ENCODE measurements around the gene CFAP97.
"Not testable (repeated sequence)": the region's sequence is repeated elsewhere in the genome, so short reads cannot be mapped to it uniquely, and the experiment has no call there.

The CFAP97 gene

GRCh38 chr4:185218312-185218711 lies 14.5 kb upstream of the CFAP97 start:
- DNase-seq (ENCODE audit: low read depth, low spot score), result no peak
- Histone ChIP-seq H3K9ac (ENCODE audit: insufficient read length) (no peak overlapping the region), H3K27ac (no peak overlapping the region), H3K36me3 (ENCODE audit: insufficient read depth, low read length) (no peaks in the 10 kb centered on the region), H3K9me3 (ENCODE audit: low read depth, low read length) (no peaks in the 10 kb centered on the region), H3K4me3 (no peak overlapping the region)
- TF ChIP-seq FOXP2 (optimal IDR thresholded peaks at IDR 0.05; ENCODE audit: control extremely low read depth, extremely low read length, insufficient read depth) (no peak), EZH2 (IDR thresholded peaks at IDR 0.05) (no peak), POLR2AphosphoS5 (IDR thresholded peaks at IDR 0.05; ENCODE audit: borderline replicate concordance, low read depth, low read length) (no peak)

GRCh38 chr4:185217408-185217975 lies 13.7 kb upstream of the CFAP97 start:
- no peaks in the 10 kb centered on the region for H3K36me3 ChIP-seq (ENCODE audit: insufficient read depth, low read length)
- H3K27ac ChIP-seq, result peak overlapping the region; percentile 35; the same call in 1 of the 2 replicates
- no peak overlapping the region for H3K9ac ChIP-seq (ENCODE audit: insufficient read length)
- no peaks in the 10 kb centered on the region for H3K9me3 ChIP-seq (ENCODE audit: low read depth, low read length)
- TF ChIP-seq POLR2AphosphoS5 (IDR thresholded peaks at IDR 0.05; ENCODE audit: borderline replicate concordance, low read depth, low read length) (no peak), FOXP2 (optimal IDR thresholded peaks at IDR 0.05; ENCODE audit: control extremely low read depth, extremely low read length, insufficient read depth) (no peak), EZH2 (IDR thresholded peaks at IDR 0.05) (no peak)
- DNase-seq (ENCODE audit: low read depth, low spot score), result no peak
- peak overlapping the region; percentile 24; the same call in 1 of the 2 replicates for H3K4me3 ChIP-seq

GRCh38 chr4:185215261-185215660 lies 11.5 kb upstream of the CFAP97 start:
- H3K9me3 ChIP-seq (ENCODE audit: low read depth, low read length), result no peaks in the 10 kb centered on the region
- H3K9ac ChIP-seq (ENCODE audit: insufficient read length), result no peak overlapping the region
- TF ChIP-seq POLR2AphosphoS5 (IDR thresholded peaks at IDR 0.05; ENCODE audit: borderline replicate concordance, low read depth, low read length) (no peak), FOXP2 (optimal IDR thresholded peaks at IDR 0.05; ENCODE audit: control extremely low read depth, extremely low read length, insufficient read depth) (no peak), EZH2 (IDR thresholded peaks at IDR 0.05) (no peak)
- no peak for DNase-seq (ENCODE audit: low read depth, low spot score)
- H3K36me3 ChIP-seq (ENCODE audit: insufficient read depth, low read length), result no peaks in the 10 kb centered on the region
- 0 out of 2 replicates have a peak overlapping the region, but pooled peaks have one; percentile 1 for H3K27ac ChIP-seq
- H3K4me3 ChIP-seq, result no peak overlapping the region

DNA sequence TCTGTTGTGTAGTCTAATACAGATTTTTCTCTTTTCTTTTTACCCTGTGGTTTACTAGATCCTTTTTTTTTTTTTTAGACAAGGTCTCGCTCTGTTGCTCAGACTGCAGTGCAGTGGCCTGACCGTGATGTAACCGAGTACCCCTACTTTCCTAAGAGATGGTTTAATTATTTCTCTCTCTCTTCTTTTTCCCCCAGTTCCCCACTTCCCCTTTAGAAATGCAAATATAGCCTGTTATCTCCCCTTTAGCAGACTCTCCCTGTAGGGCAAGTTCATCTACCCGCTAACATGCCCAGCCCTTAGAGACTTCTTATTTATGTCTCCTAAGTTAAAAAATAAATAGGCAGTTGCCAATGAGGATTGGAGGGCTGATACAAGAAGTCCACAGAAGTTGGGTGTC lies 10.1 kb upstream of the CFAP97 start:
- H3K4me3 ChIP-seq, result no peak overlapping the region
- no peaks in the 10 kb centered on the region for H3K9me3 ChIP-seq (ENCODE audit: low read depth, low read length)
- DNase-seq (ENCODE audit: low read depth, low spot score), result no peak
- no peaks in the 10 kb centered on the region for H3K36me3 ChIP-seq (ENCODE audit: insufficient read depth, low read length)
- no peak for TF ChIP-seq FOXP2 (optimal IDR thresholded peaks at IDR 0.05; ENCODE audit: control extremely low read depth, extremely low read length, insufficient read depth)
- no peak for TF ChIP-seq POLR2AphosphoS5 (IDR thresholded peaks at IDR 0.05; ENCODE audit: borderline replicate concordance, low read depth, low read length)
- TF ChIP-seq EZH2 (IDR thresholded peaks at IDR 0.05), result no peak
- no peak overlapping the region for H3K27ac ChIP-seq
- H3K9ac ChIP-seq (ENCODE audit: insufficient read length), result no peak overlapping the region

- Histone ChIP-seq H3K4me3 (no peak overlapping the region), H3K9ac (ENCODE audit: insufficient read length) (no peak overlapping the region), H3K36me3 (ENCODE audit: insufficient read depth, low read length) (no peaks in the 10 kb centered on the region), H3K9me3 (ENCODE audit: low read depth, low read length) (no peaks in the 10 kb centered on the region), H3K27ac (no peak overlapping the region)
- TF ChIP-seq EZH2 (IDR thresholded peaks at IDR 0.05) (no peak), FOXP2 (optimal IDR thresholded peaks at IDR 0.05; ENCODE audit: control extremely low read depth, extremely low read length, insufficient read depth) (no peak), POLR2AphosphoS5 (IDR thresholded peaks at IDR 0.05; ENCODE audit: borderline replicate concordance, low read depth, low read length) (no peak)
- no peak for DNase-seq (ENCODE audit: low read depth, low spot score)
These were observed 8.8 kb upstream of the CFAP97 start for GRCh38 chr4:185212581-185212980.

DNA sequence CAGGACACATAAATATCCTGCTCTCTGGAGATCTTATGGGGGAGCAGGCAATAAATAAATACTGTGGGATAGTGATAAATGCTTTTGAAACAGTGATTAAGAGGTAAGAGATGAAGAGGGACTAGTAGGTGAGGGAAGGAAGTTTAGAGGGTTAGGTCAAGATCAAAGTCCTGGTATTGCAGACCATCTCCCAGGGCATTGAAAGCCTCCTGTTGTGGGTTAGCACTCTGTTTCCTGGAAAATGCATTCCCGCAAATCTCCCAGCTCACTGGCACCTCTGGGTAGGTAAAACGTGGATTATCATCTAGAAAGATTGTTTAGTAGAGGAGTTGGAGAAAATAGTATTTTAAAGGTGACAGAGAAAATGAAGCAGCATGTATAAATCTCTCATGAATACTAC lies 7.8 kb upstream of the CFAP97 start:
- TF ChIP-seq POLR2AphosphoS5 (IDR thresholded peaks at IDR 0.05; ENCODE audit: borderline replicate concordance, low read depth, low read length) (no peak), FOXP2 (optimal IDR thresholded peaks at IDR 0.05; ENCODE audit: control extremely low read depth, extremely low read length, insufficient read depth) (no peak), EZH2 (IDR thresholded peaks at IDR 0.05) (no peak)
- Histone ChIP-seq H3K36me3 (ENCODE audit: insufficient read depth, low read length) (no peaks in the 10 kb centered on the region), H3K4me3 (peak overlapping the region; percentile 95; the same call in 1 of the 2 replicates), H3K9ac (ENCODE audit: insufficient read length) (no peak overlapping the region), H3K27ac (no peak overlapping the region), H3K9me3 (ENCODE audit: low read depth, low read length) (no peaks in the 10 kb centered on the region)
- no peak for DNase-seq (ENCODE audit: low read depth, low spot score)

- Histone ChIP-seq H3K4me3 (peak overlapping the region; percentile 95), H3K27ac (no peak overlapping the region), H3K36me3 (ENCODE audit: insufficient read depth, low read length) (no peaks in the 10 kb centered on the region), H3K9ac (ENCODE audit: insufficient read length) (peak overlapping the region; percentile 70), H3K9me3 (ENCODE audit: low read depth, low read length) (no peaks in the 10 kb centered on the region)
- TF ChIP-seq EZH2 (IDR thresholded peaks at IDR 0.05), result no peak
- TF ChIP-seq FOXP2 (optimal IDR thresholded peaks at IDR 0.05; ENCODE audit: control extremely low read depth, extremely low read length, insufficient read depth), result no peak
- no peak for TF ChIP-seq POLR2AphosphoS5 (IDR thresholded peaks at IDR 0.05; ENCODE audit: borderline replicate concordance, low read depth, low read length)
- no peak for DNase-seq (ENCODE audit: low read depth, low spot score)
These were observed 7.2 kb upstream of the CFAP97 start for GRCh38 chr4:185211035-185211434.

DNA sequence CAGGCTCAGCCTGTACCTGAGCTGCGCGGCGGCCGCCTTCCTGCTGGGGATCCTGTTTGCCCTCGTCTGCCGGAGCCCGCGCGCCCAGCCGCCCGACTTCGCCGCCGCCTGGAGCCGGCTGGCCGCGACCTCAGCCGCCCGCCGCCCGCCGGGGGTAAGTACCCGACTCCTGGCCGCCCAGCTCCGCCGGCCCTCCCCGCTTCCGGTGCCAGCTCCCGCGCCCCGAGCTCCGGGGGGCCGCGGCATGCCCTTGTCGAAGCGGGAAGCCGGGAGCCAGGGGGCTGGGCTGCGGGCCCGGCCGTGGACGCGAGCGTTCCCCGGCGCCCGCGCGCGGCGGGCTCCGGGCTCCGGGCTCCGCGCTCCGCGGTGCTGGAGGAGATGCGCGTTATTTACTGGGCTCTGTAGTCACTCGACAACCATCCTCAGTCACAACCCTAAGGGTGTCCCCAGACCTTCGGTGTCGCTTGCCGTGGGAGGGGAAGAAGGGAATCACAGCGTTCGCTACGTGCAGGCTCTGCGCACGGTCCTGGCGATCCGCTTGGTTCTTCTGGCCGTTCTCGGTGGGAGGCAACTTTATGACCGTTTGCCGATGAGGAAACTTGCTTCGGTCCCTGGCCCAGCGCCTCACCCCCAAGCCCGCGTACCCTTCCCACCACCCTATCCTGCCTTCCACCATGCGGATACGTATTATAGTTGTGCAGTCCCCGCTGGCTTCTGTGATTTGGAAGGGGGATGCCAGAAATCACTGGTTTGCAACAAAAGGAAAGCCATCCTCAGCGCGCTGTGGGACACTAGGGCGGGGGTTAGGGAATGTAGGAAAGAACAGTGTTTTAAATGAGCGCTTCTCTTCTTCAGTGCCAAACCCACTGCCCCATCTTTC lies 6.5 kb upstream of the CFAP97 start:
- H3K4me3 ChIP-seq, result peak overlapping the region; percentile 95
- TF ChIP-seq EZH2 (IDR thresholded peaks at IDR 0.05) (no peak), FOXP2 (optimal IDR thresholded peaks at IDR 0.05; ENCODE audit: control extremely low read depth, extremely low read length, insufficient read depth) (no peak), POLR2AphosphoS5 (IDR thresholded peaks at IDR 0.05; ENCODE audit: borderline replicate concordance, low read depth, low read length) (no peak)
- no peaks in the 10 kb centered on the region for H3K9me3 ChIP-seq (ENCODE audit: low read depth, low read length)
- no peaks in the 10 kb centered on the region for H3K36me3 ChIP-seq (ENCODE audit: insufficient read depth, low read length)
- no peak for DNase-seq (ENCODE audit: low read depth, low spot score)
- H3K27ac ChIP-seq, result no peak overlapping the region
- H3K9ac ChIP-seq (ENCODE audit: insufficient read length), result peak overlapping the region; percentile 70

DNA sequence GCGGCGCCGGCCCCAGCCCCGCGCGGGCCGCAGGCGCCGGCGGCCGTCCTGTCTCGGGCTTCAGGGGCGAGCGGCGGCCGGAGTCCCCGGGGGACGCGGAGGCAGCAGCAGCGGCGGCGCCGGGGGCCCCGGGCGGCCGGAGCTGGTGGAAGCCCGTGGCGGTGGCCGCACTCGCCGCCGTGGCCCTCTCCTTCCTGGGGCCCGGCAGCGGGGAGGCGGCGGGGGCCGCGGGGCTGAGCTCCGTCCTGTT lies 6.0 kb upstream of the CFAP97 start:
- Histone ChIP-seq H3K9ac (ENCODE audit: insufficient read length) (peak overlapping the region; percentile 70), H3K4me3 (peak overlapping the region; percentile 95)
- H3K9me3 ChIP-seq (ENCODE audit: low read depth, low read length); H3K36me3 ChIP-seq (ENCODE audit: insufficient read depth, low read length); DNase-seq (ENCODE audit: low read depth, low spot score); H3K27ac ChIP-seq: not testable (repeated sequence)
